SK-N-SH treated with all-trans-retinoic acid at 6 μM for 48 hours (cell line): ENCODE data around the gene F2.

ENCODE experiments used
- PATZ1 ChIP-seq: fragments of 250-450 bp; sonication (Bioruptor Pico); IDR thresholded peaks from 2 replicates; pipeline ENCODE4 v1.8.0; 2020; ENCODE audit warnings: mild to moderate bottlenecking, moderate library complexity, borderline replicate concordance
- RARB ChIP-seq: fragments of 250-450 bp; sonication (Bioruptor Pico); IDR thresholded peaks from 2 replicates; pipeline ENCODE4 v1.8.0; 2021; ENCODE audit warnings: mild to moderate bottlenecking, moderate library complexity

GRCh38 chr11:46778416-46778815 lies 59.4 kb downstream of the F2 start:
- TF ChIP-seq PATZ1 (CRISPR knock-in tag) (no peak), RARB (CRISPR knock-in tag) (no peak)
